ENCODE results near the gene PDE9A.

DNA sequence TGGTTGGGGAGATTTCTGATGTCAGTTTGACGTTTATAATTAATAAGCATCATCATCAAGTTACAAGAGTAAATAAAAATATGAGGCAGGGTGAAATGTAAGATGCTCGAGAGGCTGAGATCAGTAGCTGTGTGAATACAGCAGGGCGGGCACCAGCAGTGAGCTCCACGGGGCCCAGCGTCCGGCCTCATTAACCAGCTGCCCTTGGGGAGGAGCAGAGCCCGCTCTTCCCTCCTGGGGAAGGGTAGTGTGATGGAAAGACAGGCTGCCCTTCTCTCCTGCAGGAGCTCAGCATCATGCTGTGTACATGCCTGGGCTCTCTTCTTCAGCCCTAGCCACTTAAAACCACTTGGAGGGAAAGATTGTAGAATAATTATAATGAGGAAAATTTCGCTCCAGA lies 23.4 kb downstream of the PDE9A start:
- TF ChIP-seq, protein P1, sequence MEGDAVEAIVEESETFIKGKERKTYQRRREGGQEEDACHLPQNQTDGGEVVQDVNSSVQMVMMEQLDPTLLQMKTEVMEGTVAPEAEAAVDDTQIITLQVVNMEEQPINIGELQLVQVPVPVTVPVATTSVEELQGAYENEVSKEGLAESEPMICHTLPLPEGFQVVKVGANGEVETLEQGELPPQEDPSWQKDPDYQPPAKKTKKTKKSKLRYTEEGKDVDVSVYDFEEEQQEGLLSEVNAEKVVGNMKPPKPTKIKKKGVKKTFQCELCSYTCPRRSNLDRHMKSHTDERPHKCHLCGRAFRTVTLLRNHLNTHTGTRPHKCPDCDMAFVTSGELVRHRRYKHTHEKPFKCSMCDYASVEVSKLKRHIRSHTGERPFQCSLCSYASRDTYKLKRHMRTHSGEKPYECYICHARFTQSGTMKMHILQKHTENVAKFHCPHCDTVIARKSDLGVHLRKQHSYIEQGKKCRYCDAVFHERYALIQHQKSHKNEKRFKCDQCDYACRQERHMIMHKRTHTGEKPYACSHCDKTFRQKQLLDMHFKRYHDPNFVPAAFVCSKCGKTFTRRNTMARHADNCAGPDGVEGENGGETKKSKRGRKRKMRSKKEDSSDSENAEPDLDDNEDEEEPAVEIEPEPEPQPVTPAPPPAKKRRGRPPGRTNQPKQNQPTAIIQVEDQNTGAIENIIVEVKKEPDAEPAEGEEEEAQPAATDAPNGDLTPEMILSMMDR (IDR thresholded peaks at IDR 0.05 in 8 of 11, conservative IDR thresholded peaks at IDR 0.05 in 3 of 11), result no peak
- TF ChIP-seq POLR2A (IDR thresholded peaks at IDR 0.05) (no peak), POLR2AphosphoS5 (IDR thresholded peaks at IDR 0.05) (no peak)

Measured in spleen (tissue), 7 donors.